ENCODE results near the gene HMSD. TPM values are rescaled to one million over a fixed set of nuclear protein-coding genes. Genes with fewer than 3 reads are reported as not detected.
"Not testable (repeated sequence)": the region's sequence is repeated elsewhere in the genome, so short reads cannot be mapped to it uniquely, and the experiment has no call there.

HMSD gene
- total RNA-seq: 10 to 100 TPM in 1 of 2 experiments, 1 to 10 TPM in 1; 6.9 to 10.8 TPM

DNA sequence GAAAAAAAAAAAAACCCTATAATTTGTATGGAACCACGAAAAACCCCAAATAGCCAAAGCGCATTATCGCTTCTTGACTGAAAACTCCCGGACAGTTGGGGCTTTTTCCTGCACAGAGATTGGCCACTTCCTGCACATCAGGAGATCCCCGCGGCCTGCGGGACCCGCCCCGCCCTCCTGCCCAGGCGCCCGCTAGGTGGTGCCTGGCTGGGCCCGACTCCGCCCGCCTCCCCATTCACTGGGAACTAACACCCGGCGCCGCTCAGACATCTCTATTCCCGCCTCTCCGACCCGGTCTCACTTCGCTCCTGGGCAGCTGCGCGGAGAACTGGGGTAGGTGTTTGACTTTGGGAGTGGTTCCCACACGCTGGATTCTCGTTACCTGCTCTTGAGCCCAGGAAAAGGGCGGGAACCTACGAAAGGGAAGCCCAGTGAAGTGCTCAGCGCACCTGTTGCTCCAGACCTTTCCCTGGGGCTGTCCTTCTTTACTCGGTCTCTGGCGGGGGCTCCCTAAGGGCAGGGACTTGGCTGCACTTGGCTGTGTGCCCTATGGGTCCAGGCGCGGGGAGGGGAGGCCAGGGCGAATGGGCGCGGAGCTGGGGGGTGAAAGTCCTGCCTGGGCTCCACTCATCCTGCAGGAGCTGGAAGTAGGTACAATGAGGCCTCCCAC, at the start of gene HMSD:
Gene HMSD (plus strand): TSS at position 234 of the 670 bp plus-strand sequence. CDS start 4,155 bp downstream, outside the sequence.
- ChIA-PET POLR2A (no interaction called here), CTCF (interaction anchor here (1.0 kb wide), 1 partner anchor 13 kb away, joined by 3 read pairs; no protein-coding TSS in a partner anchor)

DNA sequence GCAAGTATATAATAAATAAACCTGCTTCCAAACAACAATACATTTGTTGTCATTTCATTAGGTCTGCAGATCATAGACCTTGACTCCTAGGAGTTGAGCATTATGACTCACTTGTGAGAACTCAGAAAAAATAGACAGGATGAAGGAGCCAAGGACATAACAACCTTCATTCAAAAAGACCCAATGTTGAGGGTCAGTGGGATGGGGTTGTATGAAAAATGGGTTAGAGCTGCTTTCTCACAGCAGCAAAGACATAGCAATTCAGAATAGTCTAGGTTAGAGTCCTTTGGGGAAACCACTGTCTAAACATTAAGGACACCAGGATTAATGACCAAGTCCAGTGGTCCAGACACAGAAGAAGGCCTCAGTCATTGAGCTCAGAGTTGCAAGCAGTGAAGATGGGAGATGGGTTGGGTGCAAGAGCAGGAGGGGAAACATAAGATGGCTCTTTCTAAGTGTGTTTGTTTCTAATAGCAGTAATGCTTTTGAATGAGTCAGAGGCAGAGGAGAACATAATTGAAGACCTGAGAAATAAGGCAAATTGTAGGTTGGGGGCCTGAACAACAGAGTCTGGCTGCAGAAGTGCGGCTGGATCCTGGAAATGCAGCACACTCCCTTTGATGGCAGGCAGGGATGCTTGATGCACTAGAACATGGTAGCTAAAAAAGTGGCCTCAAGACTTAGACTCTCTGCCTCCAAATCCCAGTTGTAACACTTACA, 45.1 kb upstream of the HMSD start:
- CTCF ChIA-PET: no interaction called here

DNA sequence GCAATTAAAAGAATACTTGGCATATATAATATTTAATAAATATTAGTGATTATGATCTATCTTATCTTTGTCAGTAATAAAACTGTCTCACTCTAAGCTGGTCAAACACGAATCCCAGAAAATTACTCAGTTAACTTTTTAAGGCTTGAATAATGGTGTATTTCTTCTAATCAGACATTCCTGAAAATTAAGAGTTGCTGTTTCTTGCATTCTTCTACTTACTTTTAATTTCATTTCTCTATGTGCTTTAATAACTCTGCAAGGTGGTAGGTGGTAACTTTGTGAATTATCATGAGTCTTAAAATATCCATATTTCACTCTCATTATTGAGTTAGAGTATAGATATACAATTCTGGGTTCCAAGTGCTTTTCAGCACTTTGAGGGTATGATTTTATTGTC, 44.4 kb upstream of the HMSD start:
- CTCF ChIA-PET: no interaction called here

More for the DNA sequence above, 45.1 kb upstream of the HMSD start:
- POLR2A ChIA-PET: no interaction called here

GRCh38 chr18:63905361-63905760, 43.7 kb upstream of the HMSD start:
- ChIA-PET POLR2A (no interaction called here), CTCF (no interaction called here)

More for the DNA sequence above, 44.4 kb upstream of the HMSD start:
- POLR2A ChIA-PET: no interaction called here

GRCh38 chr18:63906056-63906455, 43.0 kb upstream of the HMSD start:
- CTCF ChIA-PET: interaction anchor here (0.7 kb wide), 1 partner anchor 1633 kb away, joined by 3 read pairs; no protein-coding TSS in a partner anchor
- POLR2A ChIA-PET: no interaction called here

GRCh38 chr18:63907664-63908063, 41.4 kb upstream of the HMSD start, which contains the start of gene SERPINB10:
TSS of gene SERPINB10 (plus strand) at chr18:63907958. CDS start at chr18:63915511, 7,553 bp downstream.
- CTCF ChIA-PET: no interaction called here
- POLR2A ChIA-PET: no interaction called here

DNA sequence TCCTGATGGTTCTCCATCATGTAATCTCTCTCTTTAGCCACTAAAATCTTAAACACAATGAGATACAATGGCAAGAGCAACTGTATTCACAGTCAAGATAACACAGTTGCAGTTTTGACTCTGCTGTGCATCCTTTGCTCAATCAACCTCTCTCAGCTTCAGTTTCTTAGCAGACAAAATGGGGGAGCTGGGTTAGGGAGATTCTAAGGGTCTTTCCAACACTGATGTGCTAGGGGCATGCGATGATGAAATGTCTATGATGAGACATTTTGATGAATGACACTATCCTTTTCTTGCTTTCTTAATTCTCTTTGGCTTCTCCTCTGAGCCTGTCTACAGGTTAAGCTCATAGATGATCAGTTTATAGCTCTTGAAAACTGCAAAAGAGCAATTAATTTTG, 40.2 kb upstream of the HMSD start:
- CTCF ChIA-PET: no interaction called here
- POLR2A ChIA-PET: no interaction called here

DNA sequence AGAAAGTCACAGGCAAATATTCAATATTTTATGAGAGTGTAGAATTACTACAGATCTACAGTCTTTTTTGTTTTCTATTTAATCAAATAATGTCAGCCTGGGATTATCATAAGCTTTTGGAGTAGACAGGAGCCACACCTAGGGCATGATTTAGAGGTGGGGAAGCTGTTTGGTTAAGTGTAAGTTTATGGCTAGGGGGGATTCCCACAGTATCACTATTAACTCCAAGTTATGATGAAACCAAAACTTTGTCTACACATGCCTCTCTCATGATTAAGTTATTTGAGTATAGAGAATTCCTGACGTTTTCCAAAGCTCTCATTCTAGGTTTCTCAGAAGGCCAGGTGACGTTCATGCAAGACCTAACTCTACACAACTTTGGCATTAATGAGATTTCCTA, 39.2 kb upstream of the HMSD start:
- CTCF ChIA-PET: no interaction called here

DNA sequence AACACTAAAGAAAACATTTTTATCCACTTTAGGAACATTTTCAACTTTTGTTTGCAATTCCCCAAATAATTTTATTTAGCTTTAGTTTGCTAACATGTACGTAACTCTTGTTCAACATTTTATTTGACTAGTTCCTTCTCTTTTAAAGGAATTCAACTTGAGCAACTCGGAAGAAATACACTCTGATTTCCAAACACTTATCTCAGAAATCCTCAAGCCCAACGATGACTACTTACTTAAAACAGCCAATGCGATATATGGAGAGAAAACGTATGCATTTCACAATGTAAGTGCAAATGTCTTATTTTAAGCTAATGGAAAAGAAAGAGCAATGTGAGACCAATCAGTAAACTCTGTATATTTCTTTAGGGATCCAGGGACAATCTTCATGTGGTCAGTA, 31.3 kb upstream of the HMSD start:
- CTCF ChIA-PET: no interaction called here
- POLR2A ChIA-PET: no interaction called here

More for the DNA sequence above, 39.2 kb upstream of the HMSD start:
- POLR2A ChIA-PET: no interaction called here

DNA sequence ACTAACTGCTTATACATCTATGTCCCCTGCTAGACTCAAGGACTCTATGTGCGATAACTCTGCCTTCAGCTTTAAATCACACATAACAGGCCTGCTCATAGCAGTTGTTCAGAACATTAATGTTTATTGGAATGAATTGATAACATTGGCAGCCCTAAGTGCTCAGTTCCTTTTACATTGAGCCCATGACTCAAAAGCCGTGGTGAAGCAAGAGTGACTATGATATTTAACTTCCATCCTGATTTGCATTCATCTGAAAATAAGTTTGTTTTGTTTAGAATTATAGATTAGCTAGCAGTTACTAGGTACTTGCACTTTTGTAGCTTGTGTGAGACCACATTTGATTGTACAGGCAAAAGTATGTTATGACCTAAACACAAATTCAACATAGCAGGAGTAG, 27.1 kb upstream of the HMSD start:
- ChIA-PET POLR2A (no interaction called here), CTCF (interaction anchor here (3.1 kb wide), 1 partner anchor 14 kb away, joined by 10 read pairs; no protein-coding TSS in a partner anchor)

DNA sequence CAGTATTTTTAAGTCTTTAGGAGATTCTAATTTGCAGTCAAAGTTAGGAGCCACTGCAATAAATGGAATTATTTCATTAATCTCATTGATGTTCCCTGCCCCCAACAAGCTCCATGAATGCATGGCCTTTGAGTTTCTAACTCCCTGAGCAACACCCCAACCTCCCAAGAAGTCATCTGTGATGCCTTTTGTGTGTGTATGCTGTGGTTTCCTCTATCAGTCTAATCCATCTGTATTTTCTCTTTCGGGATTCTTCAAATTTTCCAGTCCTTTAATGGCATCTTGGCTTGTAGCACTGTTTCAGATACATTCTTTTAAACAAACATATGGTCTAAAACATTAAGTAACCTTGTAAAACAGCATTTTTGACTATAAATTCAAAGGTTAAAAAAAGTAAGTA, 24.6 kb upstream of the HMSD start:
- CTCF ChIA-PET: interaction anchor here (3.1 kb wide), 1 partner anchor 12 kb away, joined by 10 read pairs; no protein-coding TSS in a partner anchor
- POLR2A ChIA-PET: no interaction called here

DNA sequence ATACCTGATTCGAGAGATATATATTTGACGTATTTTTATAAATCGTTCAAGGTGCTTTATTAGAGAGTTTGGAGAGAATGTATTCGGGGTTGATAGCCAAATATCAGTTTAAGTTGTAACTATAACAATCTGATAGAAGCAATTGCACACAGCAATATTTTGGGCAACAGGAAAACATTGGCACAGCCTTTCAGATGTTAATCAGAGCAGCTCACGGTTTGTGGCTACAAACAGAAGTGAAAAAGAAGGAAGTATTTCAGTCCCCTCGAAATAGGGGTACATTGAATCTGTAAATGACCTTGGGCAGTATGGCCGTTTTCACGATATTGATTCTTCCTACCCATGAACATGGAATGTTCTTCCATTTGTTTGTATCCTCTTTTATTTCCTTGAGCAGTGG, 20.8 kb upstream of the HMSD start:
- ChIA-PET POLR2A (no interaction called here), CTCF (interaction anchor here (1.0 kb wide), 1 partner anchor 8 kb away, joined by 3 read pairs; no protein-coding TSS in a partner anchor)

GRCh38 chr18:63929369-63929768, 19.7 kb upstream of the HMSD start:
- POLR2A ChIA-PET, CTCF ChIA-PET: not testable (repeated sequence)

- CTCF ChIA-PET: interaction anchor here (0.7 kb wide), 1 partner anchor 412 kb away, joined by 3 read pairs; no protein-coding TSS in a partner anchor
- POLR2A ChIA-PET: no interaction called here
Measured at GRCh38 chr18:63930773-63931354, 18.2 kb upstream of the HMSD start.

DNA sequence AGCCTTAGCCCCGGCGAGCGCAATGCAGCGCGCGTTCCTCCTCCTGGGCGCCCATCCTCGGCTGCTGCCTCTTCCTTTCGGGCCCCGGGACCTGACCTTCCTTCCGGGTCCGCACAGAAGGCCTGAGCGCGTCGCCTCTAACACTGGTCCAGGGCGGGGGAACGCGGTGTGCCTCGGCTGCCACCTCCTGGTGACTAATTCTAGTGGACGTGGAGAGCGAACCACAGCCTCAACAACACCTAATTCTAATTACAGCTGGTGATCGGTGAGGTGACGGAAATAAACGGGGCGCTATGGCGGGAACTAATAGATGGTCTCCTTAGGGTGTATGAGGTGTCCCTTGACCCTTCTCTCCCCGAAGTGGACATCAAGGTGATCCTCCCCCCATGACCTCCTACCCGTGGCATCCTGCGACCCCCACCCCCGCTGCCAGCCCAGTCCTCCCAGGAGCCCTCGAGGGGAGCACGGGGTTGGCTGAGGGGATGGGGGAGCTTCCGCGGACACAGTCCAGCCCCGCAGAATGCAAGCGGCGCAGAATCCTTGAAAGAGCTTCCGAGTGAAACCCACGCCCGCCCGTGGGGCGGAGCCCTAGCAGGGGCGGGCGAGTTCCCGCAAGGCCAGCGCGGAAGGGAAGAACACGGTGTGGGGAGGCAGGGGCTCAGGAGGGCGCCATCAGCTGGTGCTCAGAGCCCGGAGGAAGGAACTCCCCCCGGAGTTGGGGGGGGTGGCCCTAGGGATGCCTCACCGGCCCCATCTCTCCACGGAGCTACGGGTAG, 12.8 kb upstream of the HMSD start:
- ChIA-PET POLR2A (interaction anchor here (1.1 kb wide), 1 partner anchor 34 kb away, joined by 3 read pairs; no protein-coding TSS in a partner anchor), CTCF (interaction anchor here (0.8 to 3.1 kb wide), 11 partner anchors 9 to 421 kb away, joined by 3 to 17 read pairs (median 3); no protein-coding TSS in a partner anchor)

DNA sequence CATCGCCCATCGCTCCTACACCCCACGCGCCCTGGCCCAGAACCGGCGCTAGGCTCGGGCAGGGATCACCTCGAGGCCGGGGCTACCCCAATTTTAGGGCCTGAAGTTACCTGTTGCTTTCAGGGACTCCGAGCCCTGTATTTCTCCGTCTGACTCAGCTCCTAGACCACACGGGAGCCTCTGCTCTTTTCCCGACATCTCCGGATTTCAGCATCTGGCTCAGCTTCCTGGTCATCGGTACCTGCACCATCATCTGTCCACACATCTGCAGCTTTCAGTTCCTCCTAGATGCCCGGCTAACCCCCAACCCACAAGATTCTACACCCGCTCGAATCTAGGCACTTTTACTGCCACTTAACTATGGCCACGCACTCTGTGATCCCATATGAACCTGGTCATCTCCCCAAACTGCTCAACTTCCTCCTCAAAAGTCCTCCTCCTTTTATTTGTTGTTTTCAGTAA, 12.1 kb upstream of the HMSD start:
- POLR2A ChIA-PET: interaction anchor here (1.1 kb wide), 1 partner anchor 33 kb away, joined by 3 read pairs; no protein-coding TSS in a partner anchor
- CTCF ChIA-PET: interaction anchor here (0.9 to 3.1 kb wide), 6 partner anchors 11 to 422 kb away, joined by 3 to 17 read pairs (median 4); no protein-coding TSS in a partner anchor

- POLR2A ChIA-PET: no interaction called here
- CTCF ChIA-PET: no interaction called here
Measured at GRCh38 chr18:63940008-63940407, 9.1 kb upstream of the HMSD start.

GRCh38 chr18:63940543-63941050, 8.5 kb upstream of the HMSD start:
- CTCF ChIA-PET: not testable (repeated sequence)

More at GRCh38 chr18:63940543-63941050, 8.5 kb upstream of the HMSD start:
- POLR2A ChIA-PET: not testable (repeated sequence)

All from activated CD8-positive, alpha-beta memory T cell treated with anti-CD3 and anti-CD28 coated beads for 36 hours (primary cell).